Left lung (tissue), 10 donors: ENCODE results near the gene TBC1D24. TPM values are rescaled to one million over a fixed set of nuclear protein-coding genes. Genes with fewer than 3 reads are reported as not detected.

Source experiments
- ATAC-seq: fragments of 200-7000 bp; cut with Tn5 transposase; one replicate; pipeline ENCODE4 v1.9.1; 2020; ENCODE audit warnings: moderate library complexity
- DNase-seq, 4 donors: peaks; one replicate each; pipeline ENCODE4 v3.0.0-alpha.2; 2013 to 2020
- H3K27ac ChIP-seq, 2 donors: fragments of 200-600 bp; sonication (generic) in 1 of 2; one replicate each; pipeline versions ENCODE4 v1.5.0 to v1.8.0; 2020 to 2021
- H3K27me3 ChIP-seq, 2 donors: fragments of 200-600 bp; sonication (generic) in 1 of 2; one replicate each; pipeline versions ENCODE4 v1.5.0 to v1.8.0; 2020 to 2021
- H3K36me3 ChIP-seq, 2 donors: fragments of 200-600 bp; sonication (generic) in 1 of 2; one replicate each; pipeline versions ENCODE4 v1.5.0 to v1.8.0; 2020 to 2021
- H3K4me1 ChIP-seq, 2 donors: fragments of 200-600 bp; one replicate each; pipeline ENCODE4 v1.8.0; 2021
- H3K4me3 ChIP-seq, 2 donors: fragments of 200-600 bp; sonication (generic) in 1 of 2; one replicate each; pipeline versions ENCODE4 v1.5.0 to v1.8.0; 2020 to 2021; ENCODE audit warnings: mild to moderate bottlenecking in 1 of 2
- H3K9me3 ChIP-seq, 2 donors: fragments of 200-600 bp; sonication (generic) in 1 of 2; one replicate each; pipeline versions ENCODE4 v1.5.0 to v1.8.0; 2020 to 2021
- intact Hi-C, 2 donors: fragments of 100-400 bp; cut with DNase I; formaldehyde crosslinking; loops; one replicate each; pipeline versions ENCODE4 v1.11.2 to v1.14.2; 2022
- polyA plus RNA-seq, 6 donors: library from polyadenylated mRNA; unstranded; fragments of 120-200 nt; gene quantifications; one replicate each; pipeline ENCODE4 v1.2.1, GENCODE V29; 2013; ENCODE audit not compliant: insufficient read length in 6 of 6
- total RNA-seq, 2 donors: library from RNA; stranded (reverse); fragmentation: NEBNext Ultra II Directional; extraction: Animal tissue kit (Norgen Biotek cat#: 25700); gene quantifications; one replicate each; pipeline ENCODE4 v1.2.1, GENCODE V29; 2021
- TF ChIP-seq, protein P1 (sequence below), 2 donors: fragments of 200-600 bp; sonication (generic) in 1 of 2; IDR thresholded peaks; one replicate each; pipeline versions ENCODE4 v1.5.0 to v1.8.0; 2021; ENCODE audit warnings: antibody characterized with exemption in 2 of 2
- donor health status: DM: no; HTN: yes; CAD: no.
- donor health status: DM: no; HTN: no; CAD: no.

Gene TBC1D24
- total and polyA plus RNA-seq, 8 donors: 14.2 to 41.4 (median 17.9) TPM

- Histone ChIP-seq H3K27ac (peak overlapping the region in 1 of 2 donors; percentile 37), H3K27me3 (no peaks in the 10 kb centered on the region), H3K4me3 (no peak overlapping the region), H3K9me3 (no peaks in the 10 kb centered on the region), H3K4me1 (peaks cover 14 to 55% of the 10 kb centered on the region in 2 donors), H3K36me3 (peaks cover 0 to 55% of the 10 kb centered on the region in 2 donors)
- intact Hi-C loops: no loop called here
- TF ChIP-seq, protein P1, sequence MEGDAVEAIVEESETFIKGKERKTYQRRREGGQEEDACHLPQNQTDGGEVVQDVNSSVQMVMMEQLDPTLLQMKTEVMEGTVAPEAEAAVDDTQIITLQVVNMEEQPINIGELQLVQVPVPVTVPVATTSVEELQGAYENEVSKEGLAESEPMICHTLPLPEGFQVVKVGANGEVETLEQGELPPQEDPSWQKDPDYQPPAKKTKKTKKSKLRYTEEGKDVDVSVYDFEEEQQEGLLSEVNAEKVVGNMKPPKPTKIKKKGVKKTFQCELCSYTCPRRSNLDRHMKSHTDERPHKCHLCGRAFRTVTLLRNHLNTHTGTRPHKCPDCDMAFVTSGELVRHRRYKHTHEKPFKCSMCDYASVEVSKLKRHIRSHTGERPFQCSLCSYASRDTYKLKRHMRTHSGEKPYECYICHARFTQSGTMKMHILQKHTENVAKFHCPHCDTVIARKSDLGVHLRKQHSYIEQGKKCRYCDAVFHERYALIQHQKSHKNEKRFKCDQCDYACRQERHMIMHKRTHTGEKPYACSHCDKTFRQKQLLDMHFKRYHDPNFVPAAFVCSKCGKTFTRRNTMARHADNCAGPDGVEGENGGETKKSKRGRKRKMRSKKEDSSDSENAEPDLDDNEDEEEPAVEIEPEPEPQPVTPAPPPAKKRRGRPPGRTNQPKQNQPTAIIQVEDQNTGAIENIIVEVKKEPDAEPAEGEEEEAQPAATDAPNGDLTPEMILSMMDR (IDR thresholded peaks at IDR 0.05): no peak
- DNase-seq (peak in 1 of 4 donors; percentile 63), ATAC-seq (no peak)
Measured at GRCh38 chr16:2499454-2499853, 24.5 kb downstream of the TBC1D24 start.

GRCh38 chr16:2499890-2500429 is 25.0 kb downstream of the TBC1D24 start:
- ATAC-seq (no peak), DNase-seq (peak in 1 of 4 donors; percentile 61)
- peaks cover 14 to 54% of the 10 kb centered on the region in 2 donors for H3K4me1 ChIP-seq
- H3K27ac ChIP-seq: no peak overlapping the region
- TF ChIP-seq, protein P1 (IDR thresholded peaks at IDR 0.05): no peak
- H3K36me3 ChIP-seq: peaks cover 0 to 55% of the 10 kb centered on the region in 2 donors
- H3K4me3 ChIP-seq: no peak overlapping the region
- intact Hi-C loops: loop anchor here in 1 of 2 donors (5.0 kb wide), 1 partner anchor 158 kb away; the partner anchor contains the start of gene ABCA3
- no peaks in the 10 kb centered on the region for H3K9me3 ChIP-seq
- no peaks in the 10 kb centered on the region for H3K27me3 ChIP-seq

- DNase-seq (peak in 2 of 4 donors; percentile 32 to 72), ATAC-seq (no peak)
- Histone ChIP-seq H3K4me1 (peaks cover 14 to 54% of the 10 kb centered on the region in 2 donors), H3K27me3 (no peaks in the 10 kb centered on the region), H3K4me3 (no peak overlapping the region), H3K36me3 (peaks cover 0 to 55% of the 10 kb centered on the region in 2 donors), H3K9me3 (no peaks in the 10 kb centered on the region), H3K27ac (no peak overlapping the region)
- intact Hi-C loops: loop anchor here in 1 of 2 donors (5.0 kb wide), 1 partner anchor 158 kb away; the partner anchor contains the start of gene ABCA3
- TF ChIP-seq, protein P1 (IDR thresholded peaks at IDR 0.05): no peak
Measured at GRCh38 chr16:2500430-2500917, 25.5 kb downstream of the TBC1D24 start.

DNA sequence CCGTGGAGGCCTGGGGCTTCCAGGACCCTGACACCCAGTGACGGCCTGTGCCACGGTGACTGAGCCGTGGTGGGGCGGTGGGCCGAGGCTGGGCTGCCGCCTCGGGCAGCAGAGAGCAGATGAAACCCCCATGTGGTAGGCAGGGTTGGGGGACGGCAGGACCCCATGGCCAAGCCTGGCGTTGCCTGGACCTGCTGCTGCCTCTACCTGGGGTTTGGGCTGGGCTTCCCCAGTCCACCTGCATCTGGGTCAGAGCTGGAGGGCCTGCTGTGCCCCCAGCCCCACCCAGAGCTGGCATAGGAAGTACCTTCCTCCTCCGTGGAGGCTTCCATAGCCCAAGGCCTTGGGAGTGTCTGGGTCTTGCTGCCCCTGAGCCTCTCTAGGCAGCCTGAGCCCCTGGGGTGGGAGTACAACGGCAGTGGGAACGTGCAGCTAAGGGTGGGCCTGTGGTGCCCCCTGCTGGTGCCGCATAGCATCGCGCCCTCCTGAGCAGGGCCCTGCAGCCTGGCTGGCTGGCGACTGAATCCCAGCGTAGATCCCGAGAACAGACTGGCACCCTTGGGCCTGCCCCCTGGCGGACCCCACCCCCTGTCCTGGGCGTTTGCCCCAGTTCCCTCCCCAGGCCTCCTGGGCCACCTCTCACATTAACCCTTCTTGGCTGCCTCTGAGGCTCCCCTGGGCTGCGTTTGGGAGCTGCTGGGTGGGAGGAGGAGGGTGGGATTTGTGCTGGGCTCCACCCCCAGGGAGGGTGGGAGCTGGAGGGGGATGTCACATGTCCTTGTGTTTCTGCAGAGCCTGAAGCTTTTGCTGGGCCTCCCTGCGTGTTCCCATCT is 26.2 kb downstream of the TBC1D24 start:
- H3K36me3 ChIP-seq: peaks cover 0 to 49% of the 10 kb centered on the region in 2 donors
- H3K27ac ChIP-seq: no peak overlapping the region
- H3K4me3 ChIP-seq: no peak overlapping the region
- H3K9me3 ChIP-seq: no peaks in the 10 kb centered on the region
- H3K4me1 ChIP-seq: peaks cover 14 to 54% of the 10 kb centered on the region in 2 donors
- no peaks in the 10 kb centered on the region for H3K27me3 ChIP-seq
- DNase-seq: peak; percentile 81 to 96 (median 91)
- intact Hi-C loops: loop anchor here in 1 of 2 donors (5.0 kb wide), 1 partner anchor 159 kb away; the partner anchor contains the start of gene ABCA3
- TF ChIP-seq, protein P1 (IDR thresholded peaks at IDR 0.05): peak; percentile 99
- peak; percentile 85 for ATAC-seq
